GM21528 (cell line): ENCODE measurements around the gene CAV3.

Experiments used
- ATAC-seq: cut with Tn5 transposase; IDR thresholded peaks from one replicate; pipeline ENCODE4 v1.9.1; 2021; ENCODE audit warnings: mild to moderate bottlenecking, moderate library complexity; ENCODE audit not compliant: unreplicated experiment, low FRiP score

Gene CAV3

DNA sequence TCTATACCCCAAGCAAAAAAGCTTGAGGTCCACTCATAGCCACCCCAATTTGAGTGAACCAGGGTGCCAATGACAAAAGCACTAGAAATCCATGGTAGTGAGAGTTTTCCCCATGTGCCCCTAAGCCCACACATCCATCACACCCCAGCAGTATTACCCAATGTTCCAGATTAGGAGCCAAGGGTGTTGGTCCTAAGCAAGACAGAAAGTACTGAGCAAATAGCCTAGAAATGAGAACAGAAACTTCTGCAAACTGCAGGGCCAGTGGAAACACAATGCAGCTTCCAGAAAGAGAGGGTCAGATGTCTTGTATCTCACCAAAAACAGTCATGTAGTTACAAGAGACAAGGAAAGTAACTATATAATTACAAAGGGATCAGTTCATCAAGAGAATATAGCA is 46.7 kb downstream of the CAV3 start:
- ATAC-seq = no peak

DNA sequence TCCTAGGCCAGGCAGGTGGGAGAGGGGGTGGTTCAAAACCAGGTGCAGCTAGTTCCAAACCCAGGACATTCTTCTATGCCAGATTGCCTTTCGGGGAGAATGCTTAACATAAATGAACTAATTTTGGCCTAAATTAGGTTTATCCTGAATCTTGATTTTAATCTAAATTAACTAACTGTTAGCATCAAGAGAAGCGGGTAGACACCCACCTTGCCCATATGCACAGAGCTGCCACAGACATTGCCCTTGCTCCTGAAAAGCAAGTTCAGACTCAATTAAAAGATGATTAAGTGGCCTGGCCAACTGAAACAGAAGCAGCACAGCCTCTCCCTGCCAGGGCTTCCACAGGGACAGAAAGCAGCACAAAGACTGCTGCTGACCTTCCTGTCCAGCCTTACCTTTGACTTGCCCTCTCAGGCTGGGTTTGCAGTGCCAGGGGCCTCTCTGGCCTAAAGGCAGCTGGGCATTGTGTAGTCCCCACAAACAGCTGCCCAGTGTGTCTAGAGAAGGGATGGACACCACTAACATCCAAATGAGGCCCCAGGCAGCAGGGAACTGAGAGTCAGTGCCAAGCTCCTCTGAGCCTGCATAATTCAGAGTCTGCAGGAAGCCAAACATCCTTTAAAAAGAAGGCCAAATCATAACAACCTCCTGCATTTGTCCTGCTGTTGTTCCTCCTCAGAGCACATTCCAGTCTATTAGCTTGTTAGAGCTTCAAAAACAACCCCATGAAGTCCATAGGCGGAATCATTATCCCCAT is 51.3 kb downstream of the CAV3 start:
- ATAC-seq = no peak

GRCh38 chr3:8790529-8790928 is 56.9 kb downstream of the CAV3 start:
- no peak for ATAC-seq

DNA sequence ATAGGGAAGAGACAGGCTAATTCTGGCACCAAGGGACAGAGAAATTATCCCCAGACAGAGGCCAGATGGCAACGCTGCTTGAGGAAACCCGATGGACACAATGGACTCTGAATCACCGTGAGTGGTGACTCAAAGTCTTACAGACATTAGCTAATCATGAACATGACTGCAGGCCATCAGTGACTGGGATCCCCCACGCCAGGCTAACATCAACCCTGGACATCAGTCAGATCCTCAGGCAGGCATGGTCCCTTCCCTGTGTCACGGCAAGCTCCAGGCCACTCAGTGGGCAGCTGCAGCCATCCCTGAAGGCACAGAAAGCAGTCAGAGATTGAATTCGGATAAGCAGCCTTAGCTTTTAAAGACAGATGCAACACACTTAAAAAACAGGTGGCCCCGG is 59.6 kb downstream of the CAV3 start:
- no peak for ATAC-seq

DNA sequence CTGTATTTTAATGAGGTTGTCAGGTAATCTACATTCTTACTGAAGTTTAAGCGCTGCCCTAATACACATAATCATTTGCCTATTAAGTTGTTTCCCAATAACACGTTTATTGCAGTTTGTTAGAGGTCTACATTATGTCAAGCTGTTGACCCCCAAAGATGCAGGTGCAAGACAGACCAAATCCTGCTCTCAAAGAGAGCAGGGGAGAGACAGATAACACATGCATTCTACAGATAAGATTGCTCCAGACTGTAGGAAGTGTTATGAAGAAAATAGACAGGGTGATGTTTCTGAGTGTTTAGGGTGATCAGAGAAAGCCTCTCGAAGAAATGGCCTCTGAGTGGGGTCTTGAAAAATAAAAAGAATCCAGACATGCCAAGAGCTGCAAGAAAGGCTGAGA is 60.6 kb downstream of the CAV3 start:
- ATAC-seq = no peak
